DMS53 treated with DMSO at 0.1 percent for 48 hours (cell line): ENCODE results near the gene SH3BP4.

Source experiments
- DNase-seq: peaks from one replicate; lab custom pipeline; 2025; ENCODE audit not compliant: unreplicated experiment; lab: John Stamatoyannopoulos, UW

Gene SH3BP4

GRCh38 chr2:234981197-234982095, 29.6 kb downstream of the SH3BP4 start:
- DNase-seq = peak; percentile 69

- DNase-seq = no peak
These were observed 30.4 kb downstream of the SH3BP4 start for GRCh38 chr2:234982096-234982834.

GRCh38 chr2:234983011-234983726, 31.4 kb downstream of the SH3BP4 start:
- DNase-seq = peak; percentile 92

- no peak for DNase-seq
These were observed 33.9 kb downstream of the SH3BP4 start for GRCh38 chr2:234985608-234986245.

- no peak for DNase-seq
These were observed 34.6 kb downstream of the SH3BP4 start for GRCh38 chr2:234986390-234986789.

GRCh38 chr2:234986876-234987720, 35.3 kb downstream of the SH3BP4 start:
- DNase-seq = no peak

GRCh38 chr2:234987754-234988153, 35.9 kb downstream of the SH3BP4 start:
- DNase-seq = no peak

GRCh38 chr2:234988491-234988890, 36.7 kb downstream of the SH3BP4 start:
- DNase-seq = no peak

GRCh38 chr2:234989183-234989701, 37.4 kb downstream of the SH3BP4 start:
- no peak for DNase-seq

GRCh38 chr2:234990300-234990699, 38.5 kb downstream of the SH3BP4 start:
- DNase-seq = no peak

- DNase-seq = no peak
These were observed 39.5 kb downstream of the SH3BP4 start for GRCh38 chr2:234991290-234991689.

GRCh38 chr2:234991793-234992192, 40.0 kb downstream of the SH3BP4 start:
- no peak for DNase-seq

- DNase-seq = no peak
These were observed 40.4 kb downstream of the SH3BP4 start for GRCh38 chr2:234992196-234992595.

- DNase-seq = no peak
These were observed 41.0 kb downstream of the SH3BP4 start for GRCh38 chr2:234992624-234993349.

GRCh38 chr2:234993541-234993981, 41.7 kb downstream of the SH3BP4 start:
- no peak for DNase-seq

- DNase-seq = no peak
These were observed 42.9 kb downstream of the SH3BP4 start for GRCh38 chr2:234994438-234995321.

GRCh38 chr2:234995332-234996068, 43.7 kb downstream of the SH3BP4 start:
- no peak for DNase-seq
